Esophagus muscularis mucosa (tissue), 4 donors: ENCODE results near the gene CBL. TPM values are rescaled to one million over a fixed set of nuclear protein-coding genes. Genes with fewer than 3 reads are reported as not detected.

Source experiments
- DNase-seq: peaks from one replicate; pipeline ENCODE4 v3.0.0-alpha.2; 2017; ENCODE audit errors: extremely low spot score
- H3K27ac ChIP-seq, 4 donors: fragments of 200-600 bp; sonication (generic); replicated peaks in 1 of 4; 1 replicate in 3 of 4; 2 replicates in 1 of 4; pipeline ENCODE4 v1.5.1; 2016 to 2019; ENCODE audit warnings: mild to moderate bottlenecking in 1 of 4
- H3K27me3 ChIP-seq, 4 donors: fragments of 200-600 bp; sonication (generic); one replicate each; pipeline versions ENCODE4 v1.5.1 to v1.6.0; 2016 to 2019
- H3K36me3 ChIP-seq, 4 donors: fragments of 200-600 bp; sonication (generic); one replicate each; pipeline ENCODE4 v1.5.1; 2016 to 2019
- H3K4me1 ChIP-seq, 4 donors: fragments of 200-600 bp; sonication (generic); one replicate each; pipeline ENCODE4 v1.5.1; 2016 to 2019
- H3K4me3 ChIP-seq, 4 donors: fragments of 200-600 bp; sonication (generic); 1 replicate in 2 of 4; 2 replicates in 2 of 4; pipeline ENCODE4 v1.5.1; 2016 to 2019; ENCODE audit warnings: mild to moderate bottlenecking in 4 of 4, moderate library complexity in 1 of 4
- H3K9me3 ChIP-seq, 4 donors: fragments of 200-600 bp; sonication (generic); 1 replicate in 3 of 4; 2 replicates in 1 of 4; pipeline ENCODE4 v1.5.1; 2016 to 2019
- EP300 ChIP-seq: sonication (generic); formaldehyde crosslinking; IDR thresholded peaks from one replicate; pipeline ENCODE4 v1.6.1; 2017; ENCODE audit warnings: antibody characterized with exemption
- POLR2A ChIP-seq: fragments of 450-650 bp; IDR thresholded peaks from one replicate; pipeline ENCODE4 v1.6.1; 2017; ENCODE audit warnings: antibody characterized with exemption, moderate library complexity, mild to moderate bottlenecking, low read depth
- POLR2AphosphoS5 ChIP-seq, 2 donors: sonication (generic); formaldehyde crosslinking; IDR thresholded peaks; one replicate each; pipeline ENCODE4 v1.6.1; 2017; ENCODE audit warnings: antibody characterized with exemption in 2 of 2
- WGBS: methylation state at CpG from one replicate; pipeline ENCODE4 v1.1.5; 2018; 5-methylcytosine and 5-hydroxymethylcytosine counted together
- intact Hi-C: fragments of 100-400 bp; cut with DNase I; formaldehyde crosslinking; loops from one replicate; pipeline ENCODE4 v1.15.1; 2023
- total RNA-seq, 4 donors: library from RNA; depleted of rRNA; stranded (reverse); fragments of >200 nt; gene quantifications; one replicate each; pipeline versions ENCODE4 v1.1.0 to v1.2.1, GENCODE V29; 2016
- TF ChIP-seq, protein P1 (sequence below), 3 experiments: fragments of 200-600 bp in 2 of 3; fragments of 450-650 bp in 1 of 3; sonication (generic) in 2 of 3; IDR thresholded peaks; one replicate each; pipeline ENCODE4 v1.5.1; 2017 to 2019; ENCODE audit warnings: antibody characterized with exemption in 3 of 3, mild to moderate bottlenecking in 2 of 3, moderate library complexity in 1 of 3

Gene CBL
- total RNA-seq: 10 to 100 TPM; 20.7 to 27.7 (median 24.1) TPM

DNA sequence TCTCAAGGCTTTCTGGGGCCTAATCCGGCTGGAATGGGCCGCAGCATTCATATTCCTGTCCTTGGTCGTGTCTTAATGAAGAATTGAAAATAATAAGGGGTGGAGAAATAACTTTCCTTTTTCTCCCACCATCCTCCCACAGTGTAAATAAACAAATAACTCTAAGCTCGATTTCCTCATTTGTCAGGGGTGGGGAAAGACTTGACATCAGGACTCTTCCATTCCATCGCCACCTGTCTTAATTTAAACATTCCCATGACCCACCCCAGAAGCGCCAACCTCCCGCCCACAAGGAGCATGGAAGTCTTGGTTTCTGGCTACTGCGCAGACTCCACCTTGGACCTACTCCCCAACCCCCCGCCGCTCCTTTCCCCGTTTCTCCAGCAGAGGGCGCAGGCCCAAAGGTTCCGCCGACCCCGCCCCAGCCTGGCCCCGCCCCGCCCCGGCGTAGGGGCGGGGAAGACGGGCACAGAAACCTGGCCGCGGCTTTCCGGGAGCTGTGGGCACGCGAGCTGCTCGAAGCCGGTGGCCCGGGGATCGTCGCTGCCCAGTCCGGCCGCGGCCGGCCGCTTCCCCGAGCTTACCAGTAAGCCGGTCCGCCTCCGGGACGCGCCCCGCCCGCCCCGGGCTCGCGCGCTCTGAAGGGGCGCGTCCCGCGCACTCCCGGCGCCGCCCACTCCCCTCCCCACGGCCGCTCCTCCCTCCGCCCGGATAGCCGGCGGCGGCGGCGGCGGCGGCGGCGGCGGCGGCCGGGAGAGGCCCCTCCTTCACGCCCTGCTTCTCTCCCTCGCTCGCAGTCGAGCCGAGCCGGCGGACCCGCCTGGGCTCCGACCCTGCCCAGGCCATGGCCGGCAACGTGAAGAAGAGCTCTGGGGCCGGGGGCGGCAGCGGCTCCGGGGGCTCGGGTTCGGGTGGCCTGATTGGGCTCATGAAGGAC lies at the start of gene CBL:
TSS of gene CBL (plus strand) at position 766 of the 937 bp plus-strand sequence. CDS start at position 845, 79 bp downstream.
- whole genome bisulfite sequencing: under 1% methylated on average over 12 of the region's 88 CpGs
- Histone ChIP-seq H3K36me3 (no peaks in the 10 kb centered on the region), H3K4me3 (peak within 1 kb of the TSS; percentile 62 to 97 (median 92)), H3K27me3 (no peaks in the 10 kb centered on the region), H3K27ac (peak within 1 kb of the TSS; percentile 90 to 96 (median 96)), H3K4me1 (peaks cover 11 to 41% (median 36%) of the 10 kb centered on the region in 4 donors), H3K9me3 (no peaks in the 10 kb centered on the region)
- intact Hi-C loops: loop anchor here (5.0 kb wide), 2 partner anchors 76 to 116 kb away; no protein-coding TSS in a partner anchor
- DNase-seq: peak; percentile 98
- TF ChIP-seq, protein P1, sequence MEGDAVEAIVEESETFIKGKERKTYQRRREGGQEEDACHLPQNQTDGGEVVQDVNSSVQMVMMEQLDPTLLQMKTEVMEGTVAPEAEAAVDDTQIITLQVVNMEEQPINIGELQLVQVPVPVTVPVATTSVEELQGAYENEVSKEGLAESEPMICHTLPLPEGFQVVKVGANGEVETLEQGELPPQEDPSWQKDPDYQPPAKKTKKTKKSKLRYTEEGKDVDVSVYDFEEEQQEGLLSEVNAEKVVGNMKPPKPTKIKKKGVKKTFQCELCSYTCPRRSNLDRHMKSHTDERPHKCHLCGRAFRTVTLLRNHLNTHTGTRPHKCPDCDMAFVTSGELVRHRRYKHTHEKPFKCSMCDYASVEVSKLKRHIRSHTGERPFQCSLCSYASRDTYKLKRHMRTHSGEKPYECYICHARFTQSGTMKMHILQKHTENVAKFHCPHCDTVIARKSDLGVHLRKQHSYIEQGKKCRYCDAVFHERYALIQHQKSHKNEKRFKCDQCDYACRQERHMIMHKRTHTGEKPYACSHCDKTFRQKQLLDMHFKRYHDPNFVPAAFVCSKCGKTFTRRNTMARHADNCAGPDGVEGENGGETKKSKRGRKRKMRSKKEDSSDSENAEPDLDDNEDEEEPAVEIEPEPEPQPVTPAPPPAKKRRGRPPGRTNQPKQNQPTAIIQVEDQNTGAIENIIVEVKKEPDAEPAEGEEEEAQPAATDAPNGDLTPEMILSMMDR (IDR thresholded peaks at IDR 0.05): peak; percentile 88 to 99 (median 91)
- peak; percentile 7 for TF ChIP-seq POLR2A
- peak; percentile 62 to 75 for TF ChIP-seq POLR2AphosphoS5 (IDR thresholded peaks at IDR 0.05)
- TF ChIP-seq EP300: no peak

DNA sequence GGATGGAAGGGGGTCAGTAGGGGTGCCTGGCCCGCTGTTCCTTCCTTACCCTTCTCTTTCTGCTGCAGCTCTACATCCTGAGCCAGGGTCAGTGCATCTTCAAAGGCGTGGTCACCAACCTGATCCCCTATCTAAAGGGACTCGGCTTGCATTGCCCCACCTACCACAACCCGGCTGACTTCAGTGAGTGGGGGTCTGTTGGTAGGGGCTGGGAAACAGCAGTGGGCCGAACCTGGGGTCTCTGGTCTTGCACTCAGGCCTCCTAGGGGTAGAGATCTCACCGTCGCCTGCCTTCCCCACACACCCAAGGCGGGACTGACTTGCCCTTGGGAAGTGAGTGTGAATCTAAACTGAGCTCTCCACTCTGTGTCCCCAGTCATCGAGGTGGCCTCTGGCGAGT lies 49.6 kb upstream of the CBL start:
- TF ChIP-seq POLR2A (no peak), POLR2AphosphoS5 (IDR thresholded peaks at IDR 0.05) (no peak), EP300 (no peak)
- TF ChIP-seq, protein P1 (IDR thresholded peaks at IDR 0.05): no peak
- no peak overlapping the region for H3K27ac ChIP-seq
- no peak for DNase-seq
- no peak overlapping the region for H3K4me3 ChIP-seq
- intact Hi-C loops: no loop called here
- no peaks in the 10 kb centered on the region for H3K27me3 ChIP-seq
- 95% methylated on average over 8 of the region's 10 CpGs for WGBS
- H3K4me1 ChIP-seq: no peaks in the 10 kb centered on the region
- no peaks in the 10 kb centered on the region for H3K9me3 ChIP-seq
- no peaks in the 10 kb centered on the region for H3K36me3 ChIP-seq

DNA sequence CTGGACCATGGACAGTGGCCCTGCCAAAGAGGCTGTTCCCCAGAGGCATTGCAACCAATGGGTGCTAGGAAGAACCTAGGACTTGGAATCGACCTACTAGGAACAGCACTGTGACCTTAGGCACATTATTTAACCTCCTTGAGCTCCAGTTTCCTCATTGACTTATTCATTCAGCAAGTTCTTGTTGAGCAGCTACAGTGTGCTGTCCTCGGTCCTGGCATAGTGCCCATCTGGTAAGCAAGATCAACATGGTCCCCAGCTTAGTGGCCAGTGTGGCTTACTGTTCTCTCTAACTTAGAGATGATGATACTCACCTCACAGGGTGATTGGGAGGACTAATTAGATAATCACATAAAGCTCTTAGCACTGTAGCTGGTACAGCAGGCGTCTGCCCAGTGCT lies 49.1 kb upstream of the CBL start:
- Histone ChIP-seq H3K4me1 (no peaks in the 10 kb centered on the region), H3K36me3 (no peaks in the 10 kb centered on the region), H3K27me3 (no peaks in the 10 kb centered on the region), H3K9me3 (no peaks in the 10 kb centered on the region), H3K4me3 (no peak overlapping the region), H3K27ac (no peak overlapping the region)
- intact Hi-C loops: no loop called here
- WGBS: 42% methylated on average over 2 of the region's 3 CpGs
- TF ChIP-seq, protein P1 (IDR thresholded peaks at IDR 0.05): no peak
- no peak for TF ChIP-seq POLR2AphosphoS5 (IDR thresholded peaks at IDR 0.05)
- TF ChIP-seq POLR2A: no peak
- TF ChIP-seq EP300: no peak
- no peak for DNase-seq

DNA sequence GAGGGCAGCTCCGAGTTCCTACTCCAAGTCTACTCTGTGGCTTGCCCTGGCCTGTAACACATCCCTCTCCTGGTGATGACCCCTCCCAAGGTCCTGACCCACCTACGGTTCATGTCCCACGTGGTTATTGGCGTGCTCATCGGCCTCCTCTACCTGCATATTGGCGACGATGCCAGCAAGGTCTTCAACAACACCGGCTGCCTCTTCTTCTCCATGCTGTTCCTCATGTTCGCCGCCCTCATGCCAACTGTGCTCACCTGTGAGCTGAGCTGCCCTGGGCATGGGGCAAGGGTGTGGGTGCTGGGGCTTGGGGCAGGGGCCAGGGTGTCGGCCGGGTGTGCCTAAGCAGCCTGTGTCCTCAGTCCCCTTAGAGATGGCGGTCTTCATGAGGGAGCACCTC lies 47.7 kb upstream of the CBL start:
- DNase-seq: no peak
- WGBS: 93% methylated on average over 13 of the region's 13 CpGs
- H3K27ac ChIP-seq: no peak overlapping the region
- H3K4me3 ChIP-seq: no peak overlapping the region
- no peaks in the 10 kb centered on the region for H3K9me3 ChIP-seq
- no peaks in the 10 kb centered on the region for H3K4me1 ChIP-seq
- H3K27me3 ChIP-seq: no peaks in the 10 kb centered on the region
- H3K36me3 ChIP-seq: no peaks in the 10 kb centered on the region
- TF ChIP-seq POLR2AphosphoS5 (IDR thresholded peaks at IDR 0.05) (no peak), EP300 (no peak), POLR2A (no peak)
- TF ChIP-seq, protein P1 (IDR thresholded peaks at IDR 0.05): no peak
- intact Hi-C loops: no loop called here
